ENCODE data around the gene ZNF106.

Gene ZNF106

GRCh38 chr15:42471002-42471401 is 19.9 kb downstream of the ZNF106 start:
- DNase-seq = no peak

GRCh38 chr15:42465520-42466259 is 25.3 kb downstream of the ZNF106 start:
- DNase-seq = no peak

GRCh38 chr15:42461261-42461660 is 29.7 kb downstream of the ZNF106 start:
- DNase-seq = no peak

GRCh38 chr15:42457445-42458442 is 33.2 kb downstream of the ZNF106 start:
- peak; percentile 82 to 88 for DNase-seq

- peak; percentile 21 to 70 for DNase-seq
Observed at GRCh38 chr15:42456971-42457370, 34.0 kb downstream of the ZNF106 start.

GRCh38 chr15:42456531-42456930 is 34.4 kb downstream of the ZNF106 start:
- DNase-seq = peak in 1 of 2 experiments; percentile 27

GRCh38 chr15:42453826-42454225 is 37.1 kb downstream of the ZNF106 start:
- DNase-seq = no peak

GRCh38 chr15:42450425-42450790 is 40.5 kb downstream of the ZNF106 start:
- DNase-seq = no peak

- no peak for DNase-seq
Observed at GRCh38 chr15:42449770-42450424, 41.0 kb downstream of the ZNF106 start.

GRCh38 chr15:42448281-42448680 is 42.7 kb downstream of the ZNF106 start:
- DNase-seq = no peak

GRCh38 chr15:42447599-42447998 is 43.3 kb downstream of the ZNF106 start:
- DNase-seq = no peak

- DNase-seq = no peak
Observed at GRCh38 chr15:42445551-42445950, 45.4 kb downstream of the ZNF106 start.

- DNase-seq = no peak
Observed at GRCh38 chr15:42444415-42445063, 46.4 kb downstream of the ZNF106 start.

GRCh38 chr15:42427429-42428223 is 63.3 kb downstream of the ZNF106 start:
- no peak for DNase-seq

- no peak for DNase-seq
Observed at GRCh38 chr15:42421376-42421775, 69.6 kb downstream of the ZNF106 start.

- no peak for DNase-seq
Observed at GRCh38 chr15:42419369-42419768, 71.6 kb downstream of the ZNF106 start.

- no peak for DNase-seq
Observed at GRCh38 chr15:42413920-42414319, 77.0 kb downstream of the ZNF106 start.

- DNase-seq = no peak
Observed at GRCh38 chr15:42411884-42412283, 79.1 kb downstream of the ZNF106 start.

GRCh38 chr15:42409011-42409410 is 81.9 kb downstream of the ZNF106 start:
- no peak for DNase-seq

GRCh38 chr15:42408178-42408577 is 82.8 kb downstream of the ZNF106 start:
- DNase-seq = no peak

- no peak for DNase-seq
Observed at GRCh38 chr15:42405863-42406482, 85.0 kb downstream of the ZNF106 start.

All from NCI-H526 (cell line).